Measurements from ENCODE around the gene ZNF587B.
"Not testable (repeated sequence)": the region's sequence is repeated elsewhere in the genome, so short reads cannot be mapped to it uniquely, and the experiment has no call there.

ZNF587B gene

GRCh38 chr19:57819475-57820148 is 10.5 kb upstream of the ZNF587B start:
- H3K9ac ChIP-seq, result peak overlapping the region; percentile 40
- no peaks in the 10 kb centered on the region for H3K9me3 ChIP-seq (ENCODE audit: control insufficient read depth, low read length)
- no peaks in the 10 kb centered on the region for H3K36me3 ChIP-seq (ENCODE audit: control insufficient read depth, insufficient read depth, low read length)
- H2AFZ ChIP-seq, result peak overlapping the region; percentile 88
- H3K4me1 ChIP-seq, result peaks cover 3% of the 10 kb centered on the region
- H3K27me3 ChIP-seq (ENCODE audit: control insufficient read depth, insufficient read depth, low read length), result no peaks in the 10 kb centered on the region
- H3K27ac ChIP-seq, result peak overlapping the region; percentile 55
- peak overlapping the region; percentile 71 for H3K4me3 ChIP-seq (ENCODE audit: low read depth, low read length)
- H3K79me2 ChIP-seq, result peaks cover 15% of the 10 kb centered on the region
- TF ChIP-seq CTCF (IDR thresholded peaks at IDR 0.05), result no peak
- peak overlapping the region; percentile 87 for H3K4me2 ChIP-seq (ENCODE audit: low read length)

GRCh38 chr19:57820599-57820998 is 9.5 kb upstream of the ZNF587B start:
- H3K4me3 ChIP-seq (ENCODE audit: low read depth, low read length), result peak overlapping the region; percentile 71
- H3K27ac ChIP-seq, result no peak overlapping the region

GRCh38 chr19:57821095-57821494 is 9.0 kb upstream of the ZNF587B start:
- not testable (repeated sequence) for H3K27me3 ChIP-seq (ENCODE audit: control insufficient read depth, insufficient read depth, low read length); H3K27ac ChIP-seq; H3K4me2 ChIP-seq (ENCODE audit: low read length); H3K4me3 ChIP-seq (ENCODE audit: low read depth, low read length); H3K79me2 ChIP-seq; H3K9ac ChIP-seq; H3K36me3 ChIP-seq (ENCODE audit: control insufficient read depth, insufficient read depth, low read length); H3K4me1 ChIP-seq; H3K9me3 ChIP-seq (ENCODE audit: control insufficient read depth, low read length); H2AFZ ChIP-seq

More at GRCh38 chr19:57820599-57820998, 9.5 kb upstream of the ZNF587B start:
- TF ChIP-seq CTCF (IDR thresholded peaks at IDR 0.05), result no peak
- Histone ChIP-seq H3K36me3 (ENCODE audit: control insufficient read depth, insufficient read depth, low read length) (no peaks in the 10 kb centered on the region), H2AFZ (no peak overlapping the region), H3K79me2 (peaks cover 10% of the 10 kb centered on the region), H3K9ac (no peak overlapping the region), H3K4me1 (no peaks in the 10 kb centered on the region), H3K4me2 (ENCODE audit: low read length) (peak overlapping the region; percentile 87), H3K27me3 (ENCODE audit: control insufficient read depth, insufficient read depth, low read length) (no peaks in the 10 kb centered on the region), H3K9me3 (ENCODE audit: control insufficient read depth, low read length) (no peaks in the 10 kb centered on the region)

GRCh38 chr19:57821501-57821900 is 8.6 kb upstream of the ZNF587B start:
- H3K36me3 ChIP-seq (ENCODE audit: control insufficient read depth, insufficient read depth, low read length); H3K4me3 ChIP-seq (ENCODE audit: low read depth, low read length); H3K4me1 ChIP-seq; H3K27ac ChIP-seq; H3K9ac ChIP-seq; H3K27me3 ChIP-seq (ENCODE audit: control insufficient read depth, insufficient read depth, low read length); H2AFZ ChIP-seq; H3K9me3 ChIP-seq (ENCODE audit: control insufficient read depth, low read length); H3K79me2 ChIP-seq; H3K4me2 ChIP-seq (ENCODE audit: low read length): not testable (repeated sequence)

- H3K9ac ChIP-seq; H3K27me3 ChIP-seq (ENCODE audit: control insufficient read depth, insufficient read depth, low read length); H3K36me3 ChIP-seq (ENCODE audit: control insufficient read depth, insufficient read depth, low read length); H3K4me3 ChIP-seq (ENCODE audit: low read depth, low read length); H3K4me2 ChIP-seq (ENCODE audit: low read length); H3K27ac ChIP-seq; H3K9me3 ChIP-seq (ENCODE audit: control insufficient read depth, low read length); H2AFZ ChIP-seq; H3K4me1 ChIP-seq: not testable (repeated sequence)
- H3K79me2 ChIP-seq, result peaks cover 12% of the 10 kb centered on the region
Measured at GRCh38 chr19:57823155-57823554, 6.9 kb upstream of the ZNF587B start.

GRCh38 chr19:57823608-57824007 is 6.5 kb upstream of the ZNF587B start:
- not testable (repeated sequence) for H3K4me3 ChIP-seq (ENCODE audit: low read depth, low read length); H3K27ac ChIP-seq; H3K4me1 ChIP-seq; H3K4me2 ChIP-seq (ENCODE audit: low read length); H2AFZ ChIP-seq; H3K36me3 ChIP-seq (ENCODE audit: control insufficient read depth, insufficient read depth, low read length); H3K9ac ChIP-seq; H3K9me3 ChIP-seq (ENCODE audit: control insufficient read depth, low read length); H3K27me3 ChIP-seq (ENCODE audit: control insufficient read depth, insufficient read depth, low read length)
- H3K79me2 ChIP-seq, result peaks cover 12% of the 10 kb centered on the region
